Loucy (cell line): ENCODE data around the gene S100A12.

ENCODE experiments used
- H2AFZ ChIP-seq: fragments of 200-600 bp; sonication (generic); 2 replicates; pipeline ENCODE4 v1.6.0; 2016; ENCODE audit warnings: antibody characterized with exemption, mild to moderate bottlenecking, low read length, moderate library complexity
- H3F3A ChIP-seq: fragments of 200-600 bp; 2 replicates; pipeline ENCODE4 v1.6.0; 2016; ENCODE audit warnings: antibody characterized with exemption, low read depth, mild to moderate bottlenecking
- H3K27me3 ChIP-seq: fragments of 200-600 bp; sonication (generic); 2 replicates; pipeline ENCODE4 v1.6.1; 2014; ENCODE audit warnings: low read length, mild to moderate bottlenecking; ENCODE audit not compliant: insufficient read depth, poor library complexity, severe bottlenecking
- H3K36me3 ChIP-seq: fragments of 200-600 bp; sonication (generic); 2 replicates; pipeline ENCODE4 v1.6.1; 2016; ENCODE audit warnings: low read length; ENCODE audit not compliant: insufficient read depth
- H3K4me1 ChIP-seq: fragments of 200-600 bp; sonication (generic); 2 replicates; pipeline ENCODE4 v1.5.1; 2014; ENCODE audit warnings: low read length, mild to moderate bottlenecking; ENCODE audit not compliant: insufficient read depth, poor library complexity, severe bottlenecking
- H3K4me2 ChIP-seq: fragments of 200-600 bp; sonication (generic); 2 replicates; pipeline ENCODE4 v1.6.0; 2014; ENCODE audit warnings: antibody characterized with exemption, low read length, low read depth, mild to moderate bottlenecking; ENCODE audit not compliant: poor library complexity, severe bottlenecking
- H3K4me3 ChIP-seq: fragments of 200-600 bp; sonication (generic); 2 replicates; pipeline ENCODE4 v1.5.1; 2014; ENCODE audit warnings: low read length, mild to moderate bottlenecking, mixed read lengths; ENCODE audit not compliant: poor library complexity, severe bottlenecking
- H3K79me2 ChIP-seq: fragments of 200-600 bp; sonication (generic); 2 replicates; pipeline ENCODE4 v1.6.1; 2014; ENCODE audit warnings: low read length; ENCODE audit not compliant: insufficient read depth
- H3K9ac ChIP-seq: fragments of 200-600 bp; sonication (generic); 2 replicates; pipeline ENCODE4 v1.6.0; 2014; ENCODE audit warnings: mild to moderate bottlenecking, low read depth, low read length, moderate library complexity; ENCODE audit not compliant: poor library complexity, severe bottlenecking
- H3K9me2 ChIP-seq: fragments of 200-600 bp; sonication (generic); replicated peaks from 2 replicates; pipeline ENCODE4 v1.6.1; 2016; ENCODE audit warnings: low read depth, low read length, mixed read lengths
- H3K9me3 ChIP-seq: fragments of 200-600 bp; sonication (generic); 2 replicates; pipeline ENCODE4 v1.6.1; 2014; ENCODE audit warnings: mild to moderate bottlenecking, antibody characterized with exemption, low read length, low read depth; ENCODE audit not compliant: insufficient read depth
- H4K20me1 ChIP-seq: fragments of 200-600 bp; sonication (generic); 2 replicates; pipeline ENCODE4 v1.6.0; 2014; ENCODE audit warnings: antibody characterized with exemption, low read length, mild to moderate bottlenecking; ENCODE audit not compliant: insufficient read depth, poor library complexity, severe bottlenecking
- EZH2phosphoT487 ChIP-seq: fragments of 200-600 bp; IDR thresholded peaks from 2 replicates; pipeline ENCODE4 v1.6.1; 2018; ENCODE audit warnings: antibody characterized with exemption, mild to moderate bottlenecking, moderate library complexity, borderline replicate concordance
- TF ChIP-seq, protein P1 (sequence below): fragments of 200-600 bp; sonication (generic); conservative IDR thresholded peaks from 2 replicates; pipeline ENCODE4 v1.5.1; 2014; ENCODE audit warnings: mild to moderate bottlenecking, antibody characterized with exemption, low read length

S100A12 gene

GRCh38 chr1:153367090-153367489 lies 8.3 kb downstream of the S100A12 start:
- no peak overlapping the region for H3K4me2 ChIP-seq
- no peaks in the 10 kb centered on the region for H3K9me2 ChIP-seq

GRCh38 chr1:153366261-153366660 lies 9.2 kb downstream of the S100A12 start:
- H3K27me3 ChIP-seq: peaks cover 7% of the 10 kb centered on the region
- H3K9me2 ChIP-seq: no peaks in the 10 kb centered on the region
- no peak for TF ChIP-seq EZH2phosphoT487
- TF ChIP-seq, protein P1, sequence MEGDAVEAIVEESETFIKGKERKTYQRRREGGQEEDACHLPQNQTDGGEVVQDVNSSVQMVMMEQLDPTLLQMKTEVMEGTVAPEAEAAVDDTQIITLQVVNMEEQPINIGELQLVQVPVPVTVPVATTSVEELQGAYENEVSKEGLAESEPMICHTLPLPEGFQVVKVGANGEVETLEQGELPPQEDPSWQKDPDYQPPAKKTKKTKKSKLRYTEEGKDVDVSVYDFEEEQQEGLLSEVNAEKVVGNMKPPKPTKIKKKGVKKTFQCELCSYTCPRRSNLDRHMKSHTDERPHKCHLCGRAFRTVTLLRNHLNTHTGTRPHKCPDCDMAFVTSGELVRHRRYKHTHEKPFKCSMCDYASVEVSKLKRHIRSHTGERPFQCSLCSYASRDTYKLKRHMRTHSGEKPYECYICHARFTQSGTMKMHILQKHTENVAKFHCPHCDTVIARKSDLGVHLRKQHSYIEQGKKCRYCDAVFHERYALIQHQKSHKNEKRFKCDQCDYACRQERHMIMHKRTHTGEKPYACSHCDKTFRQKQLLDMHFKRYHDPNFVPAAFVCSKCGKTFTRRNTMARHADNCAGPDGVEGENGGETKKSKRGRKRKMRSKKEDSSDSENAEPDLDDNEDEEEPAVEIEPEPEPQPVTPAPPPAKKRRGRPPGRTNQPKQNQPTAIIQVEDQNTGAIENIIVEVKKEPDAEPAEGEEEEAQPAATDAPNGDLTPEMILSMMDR: no peak
- H4K20me1 ChIP-seq: no peaks in the 10 kb centered on the region
- H3K4me2 ChIP-seq: no peak overlapping the region
- no peaks in the 10 kb centered on the region for H3K9me3 ChIP-seq
- H3F3A ChIP-seq: no peaks in the 10 kb centered on the region
- no peaks in the 10 kb centered on the region for H3K4me1 ChIP-seq
- no peaks in the 10 kb centered on the region for H3K36me3 ChIP-seq
- H3K9ac ChIP-seq: no peak overlapping the region
- no peak overlapping the region for H3K4me3 ChIP-seq
- H3K79me2 ChIP-seq: no peaks in the 10 kb centered on the region
- H2AFZ ChIP-seq: no peak overlapping the region

More at GRCh38 chr1:153367090-153367489, 8.3 kb downstream of the S100A12 start:
- no peak overlapping the region for H2AFZ ChIP-seq
- H4K20me1 ChIP-seq: no peaks in the 10 kb centered on the region
- no peaks in the 10 kb centered on the region for H3F3A ChIP-seq
- no peaks in the 10 kb centered on the region for H3K79me2 ChIP-seq
- no peak overlapping the region for H3K9ac ChIP-seq
- no peak overlapping the region for H3K4me3 ChIP-seq
- no peaks in the 10 kb centered on the region for H3K4me1 ChIP-seq
- H3K36me3 ChIP-seq: no peaks in the 10 kb centered on the region
- TF ChIP-seq EZH2phosphoT487: no peak
- TF ChIP-seq, protein P1: no peak
- H3K27me3 ChIP-seq: peaks cover 7% of the 10 kb centered on the region
- no peaks in the 10 kb centered on the region for H3K9me3 ChIP-seq

GRCh38 chr1:153365696-153366095 lies 9.7 kb downstream of the S100A12 start:
- no peak overlapping the region for H3K4me2 ChIP-seq
- H3K4me3 ChIP-seq: no peak overlapping the region
- peaks cover 7% of the 10 kb centered on the region for H3K27me3 ChIP-seq
- H3K36me3 ChIP-seq: no peaks in the 10 kb centered on the region
- no peak for TF ChIP-seq EZH2phosphoT487
- TF ChIP-seq, protein P1: no peak
- no peaks in the 10 kb centered on the region for H3K79me2 ChIP-seq
- H3K9me2 ChIP-seq: no peaks in the 10 kb centered on the region
- no peaks in the 10 kb centered on the region for H3K4me1 ChIP-seq
- H2AFZ ChIP-seq: no peak overlapping the region
- H4K20me1 ChIP-seq: no peaks in the 10 kb centered on the region
- H3K9me3 ChIP-seq: no peaks in the 10 kb centered on the region
- no peak overlapping the region for H3K9ac ChIP-seq
- no peaks in the 10 kb centered on the region for H3F3A ChIP-seq
